Muscle layer of duodenum (tissue), 2 donors: ENCODE data around the gene RPL10.
A peak's percentile ranks its signal among the peaks of the same experiment; 100 is the strongest.

ENCODE experiments used
- H3K27ac ChIP-seq: one replicate; pipeline ENCODE4 v1.7.0; 2013; ENCODE audit warnings: mild to moderate bottlenecking, low read length
- H3K27me3 ChIP-seq: one replicate; pipeline ENCODE4 v1.7.0; 2013; ENCODE audit warnings: low read depth, mild to moderate bottlenecking, control low read depth, low read length
- H3K36me3 ChIP-seq, 2 donors: one replicate each; pipeline ENCODE4 v1.7.0; 2013; ENCODE audit warnings: low read length in 2 of 2, control low read depth in 1 of 2, mild to moderate bottlenecking in 1 of 2; ENCODE audit not compliant: insufficient read depth in 2 of 2, control insufficient read depth in 1 of 2
- H3K4me1 ChIP-seq, 2 donors: one replicate each; pipeline ENCODE4 v1.7.0; 2013; ENCODE audit warnings: low read length in 2 of 2, mild to moderate bottlenecking in 2 of 2, control low read depth in 1 of 2, moderate library complexity in 1 of 2; ENCODE audit not compliant: insufficient read depth in 2 of 2, control insufficient read depth in 1 of 2
- H3K4me3 ChIP-seq, 2 donors: one replicate each; pipeline ENCODE4 v1.7.0; 2013; ENCODE audit warnings: low read length in 2 of 2, low read depth in 1 of 2, mild to moderate bottlenecking in 1 of 2
- H3K9me3 ChIP-seq, 2 donors: one replicate each; pipeline ENCODE4 v1.7.0; 2013; ENCODE audit warnings: low read length in 2 of 2, control low read depth in 1 of 2, mild to moderate bottlenecking in 1 of 2; ENCODE audit not compliant: control insufficient read depth in 1 of 2
- donor health status: healthy.

The RPL10 gene

GRCh38 chrX:154397888-154398667 lies at the start of gene RPL10:
TSS of gene RPL10 (plus strand) at chrX:154398377. CDS start at chrX:154398520, 143 bp downstream.
- H3K27me3 ChIP-seq = no peaks in the 10 kb centered on the region
- H3K4me3 ChIP-seq = peak within 1 kb of the TSS; percentile 70 to 92
- H3K27ac ChIP-seq = peak within 1 kb of the TSS; percentile 96
- H3K4me1 ChIP-seq = peaks cover 2 to 12% of the 10 kb centered on the region in 2 donors
- peaks cover 12 to 21% of the 10 kb centered on the region in 2 donors for H3K36me3 ChIP-seq
- no peaks in the 10 kb centered on the region for H3K9me3 ChIP-seq

- Histone ChIP-seq H3K36me3 (peaks cover 15 to 52% of the 10 kb centered on the region in 2 donors), H3K27ac (no peak overlapping the region)
Measured at GRCh38 chrX:154348646-154349358, 49.4 kb upstream of the RPL10 start.

GRCh38 chrX:154349359-154349935 lies 48.7 kb upstream of the RPL10 start:
- Histone ChIP-seq H3K36me3 (peaks cover 18 to 58% of the 10 kb centered on the region in 2 donors), H3K27me3 (no peaks in the 10 kb centered on the region), H3K9me3 (no peaks in the 10 kb centered on the region), H3K27ac (no peak overlapping the region), H3K4me3 (no peak overlapping the region), H3K4me1 (peaks cover 0 to 4% of the 10 kb centered on the region in 2 donors)

More at GRCh38 chrX:154348646-154349358, 49.4 kb upstream of the RPL10 start:
- peaks cover 0 to 4% of the 10 kb centered on the region in 2 donors for H3K4me1 ChIP-seq
- H3K9me3 ChIP-seq = no peaks in the 10 kb centered on the region
- H3K27me3 ChIP-seq = no peaks in the 10 kb centered on the region
- no peak overlapping the region for H3K4me3 ChIP-seq

GRCh38 chrX:154349979-154350378 lies 48.2 kb upstream of the RPL10 start:
- H3K36me3 ChIP-seq = peaks cover 18 to 64% of the 10 kb centered on the region in 2 donors
- H3K4me3 ChIP-seq = no peak overlapping the region
- no peak overlapping the region for H3K27ac ChIP-seq
- peaks cover 0 to 4% of the 10 kb centered on the region in 2 donors for H3K4me1 ChIP-seq
- no peaks in the 10 kb centered on the region for H3K9me3 ChIP-seq
- H3K27me3 ChIP-seq = no peaks in the 10 kb centered on the region

GRCh38 chrX:154350429-154351182 lies 47.6 kb upstream of the RPL10 start:
- no peak overlapping the region for H3K27ac ChIP-seq
- peaks cover 0 to 4% of the 10 kb centered on the region in 2 donors for H3K4me1 ChIP-seq
- no peak overlapping the region for H3K4me3 ChIP-seq
- no peaks in the 10 kb centered on the region for H3K27me3 ChIP-seq
- H3K36me3 ChIP-seq = peaks cover 21 to 67% of the 10 kb centered on the region in 2 donors
- H3K9me3 ChIP-seq = no peaks in the 10 kb centered on the region

GRCh38 chrX:154351183-154352011 lies 46.8 kb upstream of the RPL10 start:
- no peaks in the 10 kb centered on the region for H3K27me3 ChIP-seq
- H3K4me1 ChIP-seq = peaks cover 0 to 4% of the 10 kb centered on the region in 2 donors
- no peak overlapping the region for H3K4me3 ChIP-seq
- H3K36me3 ChIP-seq = peaks cover 21 to 73% of the 10 kb centered on the region in 2 donors
- H3K9me3 ChIP-seq = no peaks in the 10 kb centered on the region
- no peak overlapping the region for H3K27ac ChIP-seq

GRCh38 chrX:154352012-154352401 lies 46.2 kb upstream of the RPL10 start:
- no peaks in the 10 kb centered on the region for H3K27me3 ChIP-seq
- H3K36me3 ChIP-seq = peaks cover 21 to 79% of the 10 kb centered on the region in 2 donors
- H3K9me3 ChIP-seq = no peaks in the 10 kb centered on the region
- H3K4me1 ChIP-seq = peaks cover 0 to 4% of the 10 kb centered on the region in 2 donors
- no peak overlapping the region for H3K27ac ChIP-seq
- no peak overlapping the region for H3K4me3 ChIP-seq

- Histone ChIP-seq H3K4me3 (no peak overlapping the region), H3K27me3 (no peaks in the 10 kb centered on the region), H3K9me3 (no peaks in the 10 kb centered on the region), H3K4me1 (peaks cover 0 to 1% of the 10 kb centered on the region in 2 donors), H3K27ac (no peak overlapping the region), H3K36me3 (peaks cover 21 to 84% of the 10 kb centered on the region in 2 donors)
Measured at GRCh38 chrX:154352466-154352865, 45.7 kb upstream of the RPL10 start.

GRCh38 chrX:154353172-154353843 lies 44.9 kb upstream of the RPL10 start:
- Histone ChIP-seq H3K9me3 (no peaks in the 10 kb centered on the region), H3K4me1 (no peaks in the 10 kb centered on the region), H3K27ac (no peak overlapping the region), H3K27me3 (no peaks in the 10 kb centered on the region), H3K4me3 (no peak overlapping the region), H3K36me3 (peaks cover 21 to 92% of the 10 kb centered on the region in 2 donors)

- Histone ChIP-seq H3K36me3 (peaks cover 20 to 95% of the 10 kb centered on the region in 2 donors), H3K9me3 (no peaks in the 10 kb centered on the region), H3K27ac (no peak overlapping the region), H3K4me3 (no peak overlapping the region), H3K27me3 (no peaks in the 10 kb centered on the region), H3K4me1 (peaks cover 0 to 6% of the 10 kb centered on the region in 2 donors)
Measured at GRCh38 chrX:154354013-154354412, 44.2 kb upstream of the RPL10 start.
